GM12878 (cell line): ENCODE data around the gene MYH9. TPM values are rescaled to one million over a fixed set of nuclear protein-coding genes. Genes with fewer than 3 reads are reported as not detected.

Source experiments
- BRCA1 ChIP-seq: IDR thresholded peaks from 2 replicates; pipeline ENCODE4 v1.6.1; 2011; ENCODE audit warnings: low read depth, low read length, improper control_type of control experiment
- EP300 ChIP-seq, 2 experiments: fragments of 150-350 bp in 1 of 2; IDR thresholded peaks; 2 replicates each; pipeline ENCODE4 v1.6.1; 2011 to 2012; ENCODE audit warnings: low read depth in 2 of 2, low read length in 2 of 2, borderline replicate concordance in 1 of 2, improper control_type of control experiment in 1 of 2, inconsistent platforms in 1 of 2; ENCODE audit not compliant: control insufficient read depth in 1 of 2
- ETV6 ChIP-seq, 2 experiments: fragments of 450-650 bp in 1 of 2; IDR thresholded peaks in 1 of 2; conservative IDR thresholded peaks in 1 of 2; 2 replicates each; pipeline ENCODE4 v1.6.1; 2014; ENCODE audit warnings: antibody characterized with exemption in 1 of 2, borderline replicate concordance in 1 of 2, low read depth in 1 of 2, mild to moderate bottlenecking in 1 of 2, moderate library complexity in 1 of 2
- EZH2 ChIP-seq: IDR thresholded peaks from 2 replicates; pipeline ENCODE4 v1.6.1; 2012; ENCODE audit warnings: low read depth, mild to moderate bottlenecking, control low read depth, inconsistent platforms, low read length, borderline replicate concordance; ENCODE audit not compliant: control insufficient read depth
- HCFC1 ChIP-seq: fragments of 150-350 bp; IDR thresholded peaks from 2 replicates; pipeline ENCODE4 v1.6.1; 2014; ENCODE audit warnings: low read length
- HDAC6 ChIP-seq: fragments of 200-600 bp; sonication (generic); IDR thresholded peaks from one replicate; pipeline ENCODE4 v1.8.0; 2017; ENCODE audit warnings: antibody characterized with exemption; ENCODE audit not compliant: unreplicated experiment
- KDM1A ChIP-seq: fragments of 200-600 bp; sonication (generic); IDR thresholded peaks from 2 replicates; pipeline ENCODE4 v1.6.1; 2016; ENCODE audit warnings: borderline replicate concordance
- MEF2B ChIP-seq: fragments of 450-650 bp; IDR thresholded peaks from 2 replicates; pipeline ENCODE4 v1.6.1; 2018; ENCODE audit warnings: mild to moderate bottlenecking, moderate library complexity; ENCODE audit not compliant: partially characterized antibody, poor library complexity, severe bottlenecking
- NR2F1 ChIP-seq: fragments of 450-650 bp; conservative IDR thresholded peaks from 2 replicates; pipeline ENCODE4 v1.6.1; 2017; ENCODE audit warnings: mild to moderate bottlenecking
- RAD21 ChIP-seq: IDR thresholded peaks from 2 replicates; pipeline ENCODE4 v1.6.1; 2011; ENCODE audit warnings: mild to moderate bottlenecking, low read depth, low read length, moderate library complexity; ENCODE audit not compliant: insufficient read depth
- RELA ChIP-seq: fragments of 450-650 bp; IDR thresholded peaks from 2 replicates; pipeline ENCODE4 v1.8.0; 2014; ENCODE audit warnings: borderline replicate concordance; ENCODE audit not compliant: partially characterized antibody
- RUNX3 ChIP-seq: IDR thresholded peaks from 2 replicates; pipeline ENCODE4 v1.6.1; 2012; ENCODE audit warnings: low read length, inconsistent platforms
- SREBF1 ChIP-seq: IDR thresholded peaks from 2 replicates; pipeline ENCODE4 v1.6.1; 2012; ENCODE audit warnings: mild to moderate bottlenecking, low read length
- WRNIP1 ChIP-seq: IDR thresholded peaks from 2 replicates; pipeline ENCODE4 v1.6.1; 2011; ENCODE audit warnings: low read depth, low read length, improper control_type of control experiment, borderline replicate concordance
- polyA plus RNA-seq, 11 experiments: library from polyadenylated mRNA; depleted of rRNA in 4 of 11; unstranded in 6 of 11; stranded (reverse) in 5 of 11; fragments of >200 nt; fragmentation: Nextera tagmentation in 4 of 11; fragmentation: Illumina TruSeq in 1 of 11; extraction: Ambion mirVana in 4 of 11; extraction: Trizol in 1 of 11; gene quantifications; 1 replicate in 1 of 11; 2 replicates in 10 of 11; pipeline versions ENCODE4 v1.2.1 to v1.2.3, GENCODE V29; 2011 to 2016; ENCODE audit warnings: inconsistent platforms in 2 of 11, missing spikeins in 2 of 11, low read depth in 1 of 11
- total RNA-seq, 4 experiments: library from RNA; depleted of rRNA in 3 of 4; stranded (reverse); fragments of >200 nt in 3 of 4; fragmentation: Illumina TruSeq in 1 of 4; extraction: Trizol in 1 of 4; gene quantifications; 2 replicates each; pipeline versions ENCODE4 v1.2.1 to v1.2.3, GENCODE V29; 2013 to 2021
- TF ChIP-seq, protein P1 (sequence below): fragments of 450-650 bp; IDR thresholded peaks from 2 replicates; pipeline ENCODE4 v1.6.1; 2016; ENCODE audit warnings: mild to moderate bottlenecking, moderate library complexity, borderline replicate concordance
- TF ChIP-seq, protein P2 (sequence below): IDR thresholded peaks from 2 replicates; pipeline ENCODE4 v1.6.1; 2012; ENCODE audit warnings: low read length, inconsistent platforms
- TF ChIP-seq, protein P3 (sequence below): fragments of 450-650 bp; conservative IDR thresholded peaks from 2 replicates; pipeline ENCODE4 v1.6.1; 2017; ENCODE audit warnings: mild to moderate bottlenecking, moderate library complexity
- TF ChIP-seq, protein P4 (sequence below): fragments of 450-650 bp; formaldehyde crosslinking; IDR thresholded peaks from 2 replicates; pipeline ENCODE4 v1.5.0; 2022; ENCODE audit warnings: mild to moderate bottlenecking, missing genetic modification characterization

MYH9 gene
- total and polyA plus RNA-seq, 10 of the 15 experiments (the other 5 are each of a cell fraction or from before 2014, with no cell fraction given) = 5.1 to 525 (median 145) TPM

DNA sequence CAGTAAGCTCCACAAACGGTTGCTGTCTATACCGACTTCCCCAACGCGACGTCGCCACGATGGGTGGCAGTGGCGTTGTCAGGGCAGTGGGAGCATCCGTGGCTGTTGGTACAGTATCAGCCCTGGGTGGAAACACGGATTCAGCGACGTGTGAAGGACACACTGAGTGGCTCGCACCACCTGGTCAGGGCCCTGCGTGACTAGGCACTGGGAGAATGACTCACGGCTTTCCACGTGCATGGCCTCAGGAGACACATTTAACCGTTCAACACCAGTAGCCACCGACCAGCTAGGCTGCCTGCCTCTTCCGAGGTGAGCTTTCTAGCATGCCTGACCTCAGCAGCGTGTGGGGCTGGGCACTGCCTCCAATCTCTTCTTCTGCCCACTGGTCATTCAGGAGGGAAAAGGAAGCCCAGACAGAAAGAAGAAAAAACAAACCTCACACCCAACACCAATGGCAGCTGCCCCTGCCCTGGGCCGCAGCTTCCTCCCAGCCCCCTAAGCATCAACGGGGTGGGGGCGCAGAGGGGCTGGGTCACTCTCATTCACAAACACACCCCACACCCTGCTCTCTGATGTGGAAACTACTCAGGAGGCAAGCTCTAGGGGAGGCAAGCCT lies 59.0 kb downstream of the MYH9 start (continued):
- TF ChIP-seq, protein P1, sequence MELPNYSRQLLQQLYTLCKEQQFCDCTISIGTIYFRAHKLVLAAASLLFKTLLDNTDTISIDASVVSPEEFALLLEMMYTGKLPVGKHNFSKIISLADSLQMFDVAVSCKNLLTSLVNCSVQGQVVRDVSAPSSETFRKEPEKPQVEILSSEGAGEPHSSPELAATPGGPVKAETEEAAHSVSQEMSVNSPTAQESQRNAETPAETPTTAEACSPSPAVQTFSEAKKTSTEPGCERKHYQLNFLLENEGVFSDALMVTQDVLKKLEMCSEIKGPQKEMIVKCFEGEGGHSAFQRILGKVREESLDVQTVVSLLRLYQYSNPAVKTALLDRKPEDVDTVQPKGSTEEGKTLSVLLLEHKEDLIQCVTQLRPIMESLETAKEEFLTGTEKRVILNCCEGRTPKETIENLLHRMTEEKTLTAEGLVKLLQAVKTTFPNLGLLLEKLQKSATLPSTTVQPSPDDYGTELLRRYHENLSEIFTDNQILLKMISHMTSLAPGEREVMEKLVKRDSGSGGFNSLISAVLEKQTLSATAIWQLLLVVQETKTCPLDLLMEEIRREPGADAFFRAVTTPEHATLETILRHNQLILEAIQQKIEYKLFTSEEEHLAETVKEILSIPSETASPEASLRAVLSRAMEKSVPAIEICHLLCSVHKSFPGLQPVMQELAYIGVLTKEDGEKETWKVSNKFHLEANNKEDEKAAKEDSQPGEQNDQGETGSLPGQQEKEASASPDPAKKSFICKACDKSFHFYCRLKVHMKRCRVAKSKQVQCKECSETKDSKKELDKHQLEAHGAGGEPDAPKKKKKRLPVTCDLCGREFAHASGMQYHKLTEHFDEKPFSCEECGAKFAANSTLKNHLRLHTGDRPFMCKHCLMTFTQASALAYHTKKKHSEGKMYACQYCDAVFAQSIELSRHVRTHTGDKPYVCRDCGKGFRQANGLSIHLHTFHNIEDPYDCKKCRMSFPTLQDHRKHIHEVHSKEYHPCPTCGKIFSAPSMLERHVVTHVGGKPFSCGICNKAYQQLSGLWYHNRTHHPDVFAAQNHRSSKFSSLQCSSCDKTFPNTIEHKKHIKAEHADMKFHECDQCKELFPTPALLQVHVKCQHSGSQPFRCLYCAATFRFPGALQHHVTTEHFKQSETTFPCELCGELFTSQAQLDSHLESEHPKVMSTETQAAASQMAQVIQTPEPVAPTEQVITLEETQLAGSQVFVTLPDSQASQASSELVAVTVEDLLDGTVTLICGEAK = no peak
- TF ChIP-seq EZH2 (no peak), RAD21 (no peak), HCFC1 (no peak), ETV6 (conservative IDR thresholded peaks at IDR 0.05 in 1 of 2, IDR thresholded peaks at IDR 0.05 in 1 of 2; ENCODE audit: borderline replicate concordance in 1 of 2, low read depth in 1 of 2) (no peak), RUNX3 (peak; percentile 65), HDAC6 (no peak), SREBF1 (no peak), WRNIP1 (no peak), RELA (no peak), NR2F1 (0 out of 2 replicates have a peak, but pooled peaks have one; percentile 21), BRCA1 (no peak), EP300 (IDR thresholded peaks at IDR 0.05; ENCODE audit: borderline replicate concordance in 1 of 2, control insufficient read depth in 1 of 2, low read depth in 2 of 2, low read length in 2 of 2) (peak; percentile 79 to 90), KDM1A (no peak), MEF2B (peak; percentile 88)
- TF ChIP-seq, protein P2, sequence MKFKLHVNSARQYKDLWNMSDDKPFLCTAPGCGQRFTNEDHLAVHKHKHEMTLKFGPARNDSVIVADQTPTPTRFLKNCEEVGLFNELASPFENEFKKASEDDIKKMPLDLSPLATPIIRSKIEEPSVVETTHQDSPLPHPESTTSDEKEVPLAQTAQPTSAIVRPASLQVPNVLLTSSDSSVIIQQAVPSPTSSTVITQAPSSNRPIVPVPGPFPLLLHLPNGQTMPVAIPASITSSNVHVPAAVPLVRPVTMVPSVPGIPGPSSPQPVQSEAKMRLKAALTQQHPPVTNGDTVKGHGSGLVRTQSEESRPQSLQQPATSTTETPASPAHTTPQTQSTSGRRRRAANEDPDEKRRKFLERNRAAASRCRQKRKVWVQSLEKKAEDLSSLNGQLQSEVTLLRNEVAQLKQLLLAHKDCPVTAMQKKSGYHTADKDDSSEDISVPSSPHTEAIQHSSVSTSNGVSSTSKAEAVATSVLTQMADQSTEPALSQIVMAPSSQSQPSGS = peak; percentile 35; the same call in 1 of the 2 replicates
- TF ChIP-seq, protein P3, sequence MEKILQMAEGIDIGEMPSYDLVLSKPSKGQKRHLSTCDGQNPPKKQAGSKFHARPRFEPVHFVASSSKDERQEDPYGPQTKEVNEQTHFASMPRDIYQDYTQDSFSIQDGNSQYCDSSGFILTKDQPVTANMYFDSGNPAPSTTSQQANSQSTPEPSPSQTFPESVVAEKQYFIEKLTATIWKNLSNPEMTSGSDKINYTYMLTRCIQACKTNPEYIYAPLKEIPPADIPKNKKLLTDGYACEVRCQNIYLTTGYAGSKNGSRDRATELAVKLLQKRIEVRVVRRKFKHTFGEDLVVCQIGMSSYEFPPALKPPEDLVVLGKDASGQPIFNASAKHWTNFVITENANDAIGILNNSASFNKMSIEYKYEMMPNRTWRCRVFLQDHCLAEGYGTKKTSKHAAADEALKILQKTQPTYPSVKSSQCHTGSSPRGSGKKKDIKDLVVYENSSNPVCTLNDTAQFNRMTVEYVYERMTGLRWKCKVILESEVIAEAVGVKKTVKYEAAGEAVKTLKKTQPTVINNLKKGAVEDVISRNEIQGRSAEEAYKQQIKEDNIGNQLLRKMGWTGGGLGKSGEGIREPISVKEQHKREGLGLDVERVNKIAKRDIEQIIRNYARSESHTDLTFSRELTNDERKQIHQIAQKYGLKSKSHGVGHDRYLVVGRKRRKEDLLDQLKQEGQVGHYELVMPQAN = no peak
- TF ChIP-seq, protein P4, sequence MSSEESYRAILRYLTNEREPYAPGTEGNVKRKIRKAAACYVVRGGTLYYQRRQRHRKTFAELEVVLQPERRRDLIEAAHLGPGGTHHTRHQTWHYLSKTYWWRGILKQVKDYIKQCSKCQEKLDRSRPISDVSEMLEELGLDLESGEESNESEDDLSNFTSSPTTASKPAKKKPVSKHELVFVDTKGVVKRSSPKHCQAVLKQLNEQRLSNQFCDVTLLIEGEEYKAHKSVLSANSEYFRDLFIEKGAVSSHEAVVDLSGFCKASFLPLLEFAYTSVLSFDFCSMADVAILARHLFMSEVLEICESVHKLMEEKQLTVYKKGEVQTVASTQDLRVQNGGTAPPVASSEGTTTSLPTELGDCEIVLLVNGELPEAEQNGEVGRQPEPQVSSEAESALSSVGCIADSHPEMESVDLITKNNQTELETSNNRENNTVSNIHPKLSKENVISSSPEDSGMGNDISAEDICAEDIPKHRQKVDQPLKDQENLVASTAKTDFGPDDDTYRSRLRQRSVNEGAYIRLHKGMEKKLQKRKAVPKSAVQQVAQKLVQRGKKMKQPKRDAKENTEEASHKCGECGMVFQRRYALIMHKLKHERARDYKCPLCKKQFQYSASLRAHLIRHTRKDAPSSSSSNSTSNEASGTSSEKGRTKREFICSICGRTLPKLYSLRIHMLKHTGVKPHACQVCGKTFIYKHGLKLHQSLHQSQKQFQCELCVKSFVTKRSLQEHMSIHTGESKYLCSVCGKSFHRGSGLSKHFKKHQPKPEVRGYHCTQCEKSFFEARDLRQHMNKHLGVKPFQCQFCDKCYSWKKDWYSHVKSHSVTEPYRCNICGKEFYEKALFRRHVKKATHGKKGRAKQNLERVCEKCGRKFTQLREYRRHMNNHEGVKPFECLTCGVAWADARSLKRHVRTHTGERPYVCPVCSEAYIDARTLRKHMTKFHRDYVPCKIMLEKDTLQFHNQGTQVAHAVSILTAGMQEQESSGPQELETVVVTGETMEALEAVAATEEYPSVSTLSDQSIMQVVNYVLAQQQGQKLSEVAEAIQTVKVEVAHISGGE (CRISPR knock-in tag) = no peak
